ENCODE data around the gene APPL2.
"Not testable (repeated sequence)": the region's sequence is repeated elsewhere in the genome, so short reads cannot be mapped to it uniquely, and the experiment has no call there.

APPL2 gene

GRCh38 chr12:105196090-105196489 is 39.9 kb downstream of the APPL2 start:
- DNase-seq (ENCODE audit: low read depth, low spot score): no peak

- DNase-seq (ENCODE audit: low read depth, low spot score): no peak
Observed at GRCh38 chr12:105194947-105195346, 41.0 kb downstream of the APPL2 start.

GRCh38 chr12:105192624-105193225 is 43.2 kb downstream of the APPL2 start:
- DNase-seq (ENCODE audit: low read depth, low spot score): no peak

GRCh38 chr12:105190530-105190929 is 45.4 kb downstream of the APPL2 start:
- no peak for DNase-seq (ENCODE audit: low read depth, low spot score)

GRCh38 chr12:105189293-105189692 is 46.7 kb downstream of the APPL2 start:
- no peak for DNase-seq (ENCODE audit: low read depth, low spot score)

- not testable (repeated sequence) for DNase-seq (ENCODE audit: low read depth, low spot score)
Observed at GRCh38 chr12:105183976-105184375, 52.0 kb downstream of the APPL2 start.

GRCh38 chr12:105183406-105183805 is 52.6 kb downstream of the APPL2 start:
- DNase-seq (ENCODE audit: low read depth, low spot score): not testable (repeated sequence)

- DNase-seq (ENCODE audit: low read depth, low spot score): not testable (repeated sequence)
Observed at GRCh38 chr12:105179114-105179513, 56.9 kb downstream of the APPL2 start.

GRCh38 chr12:105177208-105177607 is 58.8 kb downstream of the APPL2 start:
- no peak for DNase-seq (ENCODE audit: low read depth, low spot score)

GRCh38 chr12:105175397-105175990 is 60.5 kb downstream of the APPL2 start:
- DNase-seq (ENCODE audit: low read depth, low spot score): no peak

GRCh38 chr12:105171691-105172436 is 64.1 kb downstream of the APPL2 start:
- no peak for DNase-seq (ENCODE audit: low read depth, low spot score)

GRCh38 chr12:105170139-105170538 is 65.8 kb downstream of the APPL2 start:
- no peak for DNase-seq (ENCODE audit: low read depth, low spot score)

- no peak for DNase-seq (ENCODE audit: low read depth, low spot score)
Observed at GRCh38 chr12:105168006-105168405, 68.0 kb downstream of the APPL2 start.

- no peak for DNase-seq (ENCODE audit: low read depth, low spot score)
Observed at GRCh38 chr12:105167346-105167745, 68.6 kb downstream of the APPL2 start.

- no peak for DNase-seq (ENCODE audit: low read depth, low spot score)
Observed at GRCh38 chr12:105166736-105167135, 69.2 kb downstream of the APPL2 start.

GRCh38 chr12:105164068-105164467 is 71.9 kb downstream of the APPL2 start:
- no peak for DNase-seq (ENCODE audit: low read depth, low spot score)

GRCh38 chr12:105162174-105162573 is 73.8 kb downstream of the APPL2 start:
- no peak for DNase-seq (ENCODE audit: low read depth, low spot score)

GRCh38 chr12:105158876-105159275 is 77.1 kb downstream of the APPL2 start:
- DNase-seq (ENCODE audit: low read depth, low spot score): no peak

- DNase-seq (ENCODE audit: low read depth, low spot score): no peak
Observed at GRCh38 chr12:105157606-105158005, 78.4 kb downstream of the APPL2 start.

GRCh38 chr12:105156260-105156659 is 79.7 kb downstream of the APPL2 start:
- DNase-seq (ENCODE audit: low read depth, low spot score): no peak

- DNase-seq (ENCODE audit: low read depth, low spot score): no peak
Observed at GRCh38 chr12:105142259-105142658, 93.7 kb downstream of the APPL2 start.

GRCh38 chr12:105141320-105141922 is 94.6 kb downstream of the APPL2 start:
- DNase-seq (ENCODE audit: low read depth, low spot score): no peak

GRCh38 chr12:105138248-105138647 is 97.7 kb downstream of the APPL2 start:
- no peak for DNase-seq (ENCODE audit: low read depth, low spot score)
